HG03095 (cell line): Measurements from ENCODE around the gene NRCAM.
A peak's percentile ranks its signal among the peaks of the same experiment; 100 is the strongest.

Experiments
- ATAC-seq: cut with Tn5 transposase; IDR thresholded peaks from one replicate; pipeline ENCODE4 v1.9.1; 2021; ENCODE audit warnings: moderate library complexity; ENCODE audit not compliant: unreplicated experiment

The NRCAM gene

DNA sequence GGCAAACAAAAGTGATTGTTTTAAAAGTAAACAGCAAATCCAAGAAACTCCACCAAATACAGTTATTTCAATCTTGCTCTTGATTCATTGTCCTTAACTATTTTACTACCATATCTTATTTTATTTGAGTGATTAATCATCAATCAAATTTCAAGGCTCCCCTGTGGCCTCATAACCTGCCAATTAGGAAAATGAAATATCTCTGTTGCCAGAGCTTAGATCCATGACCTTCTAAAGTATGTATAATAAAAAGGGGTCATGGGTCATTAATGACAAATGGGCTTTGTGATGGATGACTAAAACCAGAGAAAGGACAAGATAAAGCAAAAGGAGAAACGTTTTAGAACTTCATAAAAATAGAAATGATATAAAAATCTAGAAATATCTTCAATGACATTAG, 28.5 kb downstream of the NRCAM start:
- no peak for ATAC-seq

DNA sequence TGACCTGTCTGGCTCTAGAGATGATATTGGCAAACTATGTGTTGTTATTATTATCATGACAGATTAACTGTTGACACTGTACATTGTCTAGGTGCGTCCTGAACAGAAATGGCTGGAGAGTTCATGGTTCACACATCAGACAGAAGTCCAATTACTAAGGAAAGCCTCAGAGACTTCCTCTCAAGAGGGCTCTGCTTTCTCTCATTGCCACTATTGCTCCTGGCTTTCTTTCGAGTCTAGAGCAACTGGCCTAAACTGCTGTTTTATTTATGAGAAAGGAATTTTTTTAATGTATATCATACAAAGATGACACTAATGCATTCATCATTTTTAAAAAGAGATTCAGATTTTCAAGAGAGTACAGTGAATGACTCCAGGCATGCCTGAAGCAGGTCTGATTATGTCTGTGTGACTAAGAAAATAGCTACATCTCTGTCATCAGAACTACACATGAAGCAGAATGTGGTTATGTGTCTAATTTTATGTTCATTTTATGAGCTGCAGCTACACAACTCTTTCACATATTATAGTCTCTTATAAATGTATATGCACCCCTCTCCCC, 30.4 kb downstream of the NRCAM start:
- no peak for ATAC-seq

DNA sequence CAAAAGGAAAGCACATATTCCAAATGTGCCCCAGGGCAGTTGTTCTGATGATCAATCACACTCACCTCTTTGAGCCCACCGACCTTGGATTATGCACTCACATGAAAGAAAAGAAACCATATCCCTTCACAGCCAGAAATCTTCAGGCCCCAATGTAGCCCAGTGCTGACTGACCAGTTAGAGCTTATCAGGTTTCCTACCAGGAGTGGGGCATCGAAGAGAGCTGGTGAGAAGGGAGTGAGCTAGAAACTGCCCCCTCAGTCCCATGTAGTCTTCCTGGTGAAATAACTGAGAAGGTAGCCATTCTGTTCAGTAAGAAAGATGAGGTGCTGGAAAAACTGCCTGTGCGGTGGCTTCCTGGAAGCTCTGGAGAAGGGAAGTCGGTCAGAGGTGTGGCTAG, 32.2 kb downstream of the NRCAM start:
- ATAC-seq = no peak

DNA sequence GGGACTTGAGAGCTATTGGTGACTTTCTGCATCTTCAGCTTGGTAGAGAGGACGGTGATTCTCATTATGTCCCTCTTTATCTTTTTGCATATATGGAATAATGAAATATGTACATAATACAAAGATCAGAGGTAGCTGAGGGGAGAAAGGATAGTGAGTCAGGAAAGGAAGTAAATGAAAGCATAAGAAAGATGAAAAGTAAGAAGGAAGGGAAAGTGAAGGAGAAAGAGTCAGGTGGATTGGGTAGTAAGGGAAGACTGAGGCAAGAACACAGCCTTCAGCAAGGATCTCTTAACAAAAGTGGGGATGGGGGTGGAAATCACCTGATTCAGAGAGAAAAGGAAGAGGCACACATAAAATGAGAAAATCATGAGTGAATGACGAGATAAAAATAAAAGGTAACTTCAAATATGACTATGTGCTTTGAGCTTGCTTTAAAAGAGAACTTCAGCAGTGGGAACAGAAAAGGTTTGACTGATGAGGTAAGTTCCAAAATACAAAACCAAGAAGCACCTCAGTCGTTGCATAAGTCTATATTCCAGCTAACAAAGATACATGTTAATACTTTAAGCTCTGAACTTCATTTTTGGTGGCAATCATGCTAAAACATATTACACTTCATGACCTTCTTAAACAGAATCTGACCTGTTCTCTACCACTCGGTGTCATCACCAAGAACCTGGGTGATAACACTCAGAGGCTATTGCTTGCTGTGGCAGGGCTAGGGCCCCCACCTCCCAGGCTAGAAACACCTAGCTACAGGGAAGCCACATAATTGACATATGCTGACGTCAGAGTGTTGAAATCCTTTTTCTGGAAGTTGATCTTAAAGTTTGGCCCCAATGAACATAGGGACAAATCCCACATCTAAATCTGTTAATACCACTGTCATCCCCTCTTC, 32.9 kb downstream of the NRCAM start:
- no peak for ATAC-seq

DNA sequence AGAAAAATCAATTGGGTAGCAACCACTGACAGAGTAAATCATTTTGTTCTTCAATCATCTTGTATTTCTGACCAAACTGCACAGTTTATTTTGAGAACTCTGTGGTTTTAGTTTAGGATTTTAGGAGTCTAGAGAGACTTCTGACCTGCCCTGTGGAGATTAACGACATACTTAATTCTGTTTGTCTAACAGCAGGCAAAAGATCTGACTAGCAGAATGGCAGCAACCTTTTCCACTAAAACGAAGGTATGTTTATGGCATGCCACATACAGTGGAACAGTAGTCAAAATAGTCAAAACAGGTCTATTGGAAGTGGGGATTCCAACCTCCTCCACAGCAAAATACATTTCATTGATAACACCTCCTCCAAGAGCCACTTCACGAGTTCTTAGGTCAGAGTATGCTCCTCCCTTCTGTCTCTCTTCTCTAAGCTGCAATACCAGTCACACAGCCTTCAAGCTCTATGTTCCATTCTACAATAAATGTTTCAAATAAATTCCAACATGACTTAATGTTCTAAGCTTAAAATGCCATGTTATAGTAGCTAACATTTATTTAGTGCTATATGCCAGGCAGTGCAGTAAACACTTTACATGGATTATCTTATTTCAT, 34.4 kb downstream of the NRCAM start:
- ATAC-seq = no peak

DNA sequence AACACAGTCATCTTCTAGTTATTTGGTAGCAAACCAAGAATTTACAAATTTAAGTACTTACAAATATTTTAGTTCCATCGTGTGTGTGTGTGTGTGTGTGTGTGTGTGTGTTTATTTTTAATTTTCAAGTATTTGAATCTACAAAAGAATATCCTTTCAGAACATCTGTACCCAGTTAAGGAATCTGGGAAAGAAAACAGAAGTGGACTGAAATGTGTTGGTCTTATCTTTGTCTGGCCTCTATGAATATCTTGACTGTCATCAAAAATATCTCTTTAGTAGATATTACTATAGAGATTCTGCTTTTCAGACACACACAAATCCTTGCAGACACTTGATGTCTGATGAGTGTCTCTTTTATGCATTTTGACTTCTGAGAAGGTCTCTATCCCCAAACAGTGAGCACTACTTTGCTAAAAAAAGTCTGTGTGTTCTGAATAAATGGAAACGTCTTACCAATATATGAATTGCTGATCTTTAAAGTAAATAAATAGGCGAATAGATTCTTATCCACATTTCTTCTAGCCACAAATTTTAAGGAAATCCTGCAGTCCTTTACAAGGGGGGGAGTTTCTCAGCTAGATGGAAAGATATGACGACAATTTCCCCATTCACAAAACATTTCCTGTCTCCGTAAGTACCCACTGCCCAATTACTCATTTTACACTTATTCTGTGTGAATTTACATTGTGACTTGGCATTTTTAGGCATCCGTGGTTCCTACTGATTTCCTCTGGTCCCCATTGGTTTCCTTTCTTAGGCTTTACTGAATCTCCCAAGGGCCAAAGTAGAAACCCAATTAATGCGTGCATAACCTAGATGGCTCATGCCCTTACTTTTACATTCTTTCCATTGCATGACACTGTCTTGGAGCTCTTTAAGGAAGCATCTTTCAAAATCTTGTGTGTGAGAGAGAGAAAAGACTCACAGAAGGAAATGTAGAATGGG, 36.0 kb downstream of the NRCAM start:
- no peak for ATAC-seq

DNA sequence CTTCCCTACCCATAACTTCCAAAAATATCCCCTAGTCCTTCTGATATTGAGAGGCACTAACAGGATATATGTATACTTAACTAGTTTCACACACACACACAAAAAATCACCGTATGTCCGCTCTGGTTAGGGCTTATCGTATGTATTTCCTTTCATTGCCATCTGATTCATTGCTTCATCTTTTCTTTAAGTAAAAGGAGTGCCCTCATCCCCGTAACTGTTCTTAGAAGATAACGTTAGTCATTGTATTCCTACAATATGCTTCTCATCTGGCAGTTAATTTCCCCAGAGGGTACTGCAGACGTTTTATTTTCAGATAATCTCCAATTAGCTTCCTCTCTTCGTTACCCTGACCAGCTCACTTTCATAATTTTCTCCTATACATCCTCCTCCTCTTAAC, 37.3 kb downstream of the NRCAM start:
- no peak for ATAC-seq

DNA sequence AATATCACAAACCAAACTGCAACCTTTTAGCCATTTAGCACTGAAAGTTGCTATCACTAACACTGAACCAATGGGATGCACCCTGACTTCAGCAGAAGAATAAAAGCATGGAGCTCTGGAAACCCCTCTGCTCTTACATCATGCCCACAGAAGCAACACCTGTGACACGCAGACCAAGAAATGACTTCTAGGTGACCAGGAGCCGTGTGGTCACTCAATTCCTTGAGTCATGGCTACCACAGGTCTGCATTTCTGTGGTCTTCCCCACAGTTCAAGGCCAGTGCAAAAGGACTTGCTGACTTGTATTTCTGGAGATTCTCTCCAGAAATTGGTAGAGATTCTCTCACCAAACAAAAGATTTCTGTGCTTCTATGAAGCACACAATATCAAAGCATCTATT, 38.3 kb downstream of the NRCAM start:
- ATAC-seq = no peak

DNA sequence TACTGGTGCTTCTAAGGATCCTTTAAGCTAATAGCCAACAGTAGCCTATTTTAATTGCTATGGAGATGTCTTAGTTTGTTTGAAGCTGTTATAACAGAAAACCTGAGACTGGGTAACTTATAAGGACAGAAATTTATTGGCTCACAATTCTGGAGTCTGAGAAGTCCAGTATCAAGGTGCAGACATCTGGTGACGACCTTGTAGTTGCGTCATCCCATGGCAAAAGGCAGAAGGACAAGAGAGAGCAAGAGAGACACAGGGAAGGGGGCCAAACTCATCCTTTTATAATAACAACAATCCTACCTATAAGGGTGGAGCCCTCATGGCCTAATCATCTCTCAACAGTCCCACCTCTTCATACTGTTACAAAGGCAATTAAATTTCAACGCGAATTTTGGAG, 39.1 kb downstream of the NRCAM start:
- no peak for ATAC-seq

DNA sequence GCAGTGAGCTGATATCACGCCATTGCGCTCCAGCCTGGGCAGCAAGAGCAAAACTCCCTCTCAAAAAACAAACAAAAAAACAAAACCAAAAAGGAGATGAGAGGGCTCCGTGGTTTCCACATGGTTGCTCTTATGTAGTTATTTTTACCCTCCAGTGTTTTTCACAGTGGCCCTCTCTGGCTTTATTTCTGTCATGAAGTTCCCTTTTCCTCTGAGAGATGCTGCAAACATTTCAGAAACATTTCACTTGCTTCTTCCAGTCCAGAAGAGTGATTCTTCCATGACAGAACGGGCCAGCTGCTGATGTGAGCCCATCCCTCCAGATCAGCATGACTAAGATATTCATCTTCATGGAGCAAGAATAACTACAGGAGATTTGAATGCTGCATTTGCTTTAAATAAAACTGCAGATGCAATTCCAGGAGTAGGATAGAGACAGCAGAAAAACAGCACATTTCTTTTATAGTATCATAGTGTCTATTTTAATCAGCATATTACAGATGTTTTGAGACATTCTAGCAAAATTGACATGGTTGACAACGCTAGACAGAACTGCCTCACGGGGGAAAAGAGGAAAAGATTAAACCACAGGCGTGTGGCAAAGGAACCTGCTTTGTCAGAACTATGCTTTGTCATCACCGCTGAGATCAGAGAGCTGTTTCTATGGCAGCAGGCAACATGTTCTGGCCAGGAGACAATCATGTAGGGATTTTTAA, 40.3 kb downstream of the NRCAM start:
- peak; percentile 89 for ATAC-seq

DNA sequence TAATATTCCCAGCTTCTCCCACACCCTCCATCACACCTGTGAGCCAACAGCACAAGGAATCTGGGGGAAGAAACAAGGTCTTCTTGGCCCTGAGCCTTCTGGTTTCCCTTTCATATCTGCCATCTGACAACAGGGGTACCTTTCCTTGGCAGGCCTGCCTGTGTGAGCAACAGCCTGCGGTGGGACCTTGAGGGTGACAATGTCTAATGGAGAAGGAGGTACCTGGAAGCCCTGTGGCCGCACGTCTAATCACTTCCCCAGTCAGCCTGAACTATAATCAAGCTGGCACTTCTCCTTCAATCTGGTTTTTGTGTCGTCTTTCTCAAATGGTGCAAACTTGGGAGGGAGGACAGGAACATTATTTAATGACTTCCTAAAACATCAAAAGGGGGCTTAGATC, 41.2 kb downstream of the NRCAM start:
- ATAC-seq = no peak

DNA sequence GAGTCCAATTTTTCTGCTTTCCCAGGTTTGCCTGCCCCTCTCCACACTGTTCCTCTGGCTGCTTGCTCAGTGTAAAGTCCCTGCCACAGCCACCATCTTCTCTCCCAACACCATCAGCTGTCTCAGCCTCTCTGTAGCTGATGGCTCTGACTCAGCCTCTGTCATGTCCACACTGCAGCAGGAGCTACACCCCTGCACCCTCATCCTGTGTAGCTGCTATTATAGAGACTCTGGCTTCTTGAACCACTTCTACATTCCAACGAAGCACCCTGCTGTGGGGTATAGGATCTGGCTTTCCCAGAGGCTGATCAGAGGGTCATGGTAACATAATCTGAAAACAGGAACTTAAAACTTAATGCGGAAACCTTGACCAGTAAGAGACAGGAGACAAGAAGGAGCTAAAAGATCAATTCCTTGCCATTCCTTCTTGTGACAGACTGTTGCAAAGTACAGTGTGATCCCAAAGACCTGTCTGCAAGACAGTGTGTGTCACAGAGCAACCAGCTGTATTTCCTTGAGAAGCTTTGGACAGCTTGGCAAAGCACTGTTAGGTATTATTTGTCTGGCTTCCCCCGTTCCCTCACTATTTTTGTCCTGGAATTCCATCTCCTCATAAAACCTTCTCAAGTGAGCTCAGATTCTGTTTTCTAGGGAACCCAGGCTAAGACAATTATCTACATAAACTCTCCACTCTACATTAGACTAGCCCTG, 42.3 kb downstream of the NRCAM start:
- no peak for ATAC-seq

DNA sequence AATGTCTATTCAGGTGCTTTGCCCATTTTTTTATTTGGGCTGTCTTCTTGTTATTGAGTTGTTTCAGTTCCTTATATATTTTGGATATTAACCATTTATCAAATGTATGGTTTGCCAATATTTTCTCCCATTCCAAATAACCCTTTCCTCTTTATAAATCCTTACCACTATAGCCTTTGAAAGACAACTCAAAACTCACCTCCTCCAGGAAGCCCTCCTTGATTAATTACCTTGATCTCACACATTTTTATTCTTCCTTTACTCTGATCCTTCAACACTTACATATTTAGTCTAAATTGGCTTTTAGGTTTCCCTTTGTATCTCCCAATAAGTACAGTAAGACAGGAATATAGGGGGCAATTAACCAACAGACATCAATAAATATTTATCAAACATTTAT, 42.9 kb downstream of the NRCAM start:
- ATAC-seq = no peak

DNA sequence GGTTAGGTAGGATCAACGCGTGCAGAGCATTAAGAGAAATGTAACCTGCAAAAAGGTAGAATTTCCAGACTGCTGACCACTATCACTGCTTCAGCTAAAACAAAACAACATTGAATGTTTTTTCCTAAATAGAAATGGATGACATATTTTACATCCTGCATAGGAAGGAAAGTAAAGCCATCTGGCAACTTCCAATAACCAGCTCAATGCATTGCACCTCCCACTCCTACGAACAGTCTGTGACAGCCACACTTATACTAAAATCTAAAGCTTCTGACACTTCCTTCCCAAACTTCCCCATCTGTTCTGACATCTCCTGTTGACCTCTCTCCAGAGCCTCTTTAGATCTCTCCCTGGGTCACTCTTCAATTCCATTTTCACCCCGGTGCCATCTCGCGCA, 47.1 kb downstream of the NRCAM start:
- no peak for ATAC-seq

DNA sequence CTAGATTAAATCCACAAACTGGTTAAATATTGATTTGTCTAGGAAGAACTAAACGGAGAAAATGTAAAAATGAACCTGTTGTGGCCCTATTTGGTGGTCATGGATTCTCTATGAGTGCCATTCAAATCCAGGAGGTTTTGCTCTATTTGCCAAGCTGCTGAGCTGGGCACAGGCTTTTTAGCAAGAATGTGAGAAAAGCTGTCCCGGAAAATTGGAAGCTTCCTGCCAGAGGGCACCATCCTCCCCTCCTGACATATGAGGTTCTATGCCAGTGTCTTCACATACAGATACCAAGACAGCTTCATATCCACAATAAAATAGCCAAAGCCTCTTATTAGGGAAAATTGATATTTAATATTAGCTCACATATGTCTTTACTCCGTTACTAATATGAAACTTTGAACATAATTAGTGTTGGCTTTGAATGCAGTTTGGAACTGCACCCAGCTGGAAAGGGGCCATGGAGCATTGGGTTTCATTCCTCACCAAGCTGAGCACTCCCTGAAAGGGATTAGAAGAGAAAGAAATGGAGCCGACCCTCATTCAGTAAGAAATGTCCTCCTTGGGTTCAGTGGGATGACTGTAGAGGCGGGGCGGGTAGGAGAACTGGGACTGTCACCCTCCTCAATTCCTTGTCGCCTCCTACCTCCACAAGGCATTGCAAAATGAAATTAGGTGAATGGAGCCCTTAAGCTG, 47.8 kb downstream of the NRCAM start:
- no peak for ATAC-seq

DNA sequence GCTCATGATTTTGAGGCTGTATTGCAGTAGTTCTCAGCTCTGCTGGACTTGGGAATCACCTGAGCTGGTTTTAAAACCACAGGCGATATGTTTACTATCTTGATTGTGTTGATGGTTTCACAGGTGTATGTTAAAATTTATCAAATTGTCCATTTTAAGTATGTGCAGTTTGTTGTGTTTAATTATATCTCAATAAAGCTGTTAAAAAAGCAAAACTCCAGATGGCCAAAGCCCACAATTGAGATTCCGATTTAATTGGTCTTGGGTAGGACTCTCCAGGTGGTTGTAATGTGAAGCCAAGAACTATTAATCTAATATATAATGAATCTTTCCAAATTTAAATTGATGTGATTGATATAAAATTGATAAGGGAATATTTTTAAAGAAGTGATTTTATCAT, 48.6 kb downstream of the NRCAM start:
- ATAC-seq = no peak

DNA sequence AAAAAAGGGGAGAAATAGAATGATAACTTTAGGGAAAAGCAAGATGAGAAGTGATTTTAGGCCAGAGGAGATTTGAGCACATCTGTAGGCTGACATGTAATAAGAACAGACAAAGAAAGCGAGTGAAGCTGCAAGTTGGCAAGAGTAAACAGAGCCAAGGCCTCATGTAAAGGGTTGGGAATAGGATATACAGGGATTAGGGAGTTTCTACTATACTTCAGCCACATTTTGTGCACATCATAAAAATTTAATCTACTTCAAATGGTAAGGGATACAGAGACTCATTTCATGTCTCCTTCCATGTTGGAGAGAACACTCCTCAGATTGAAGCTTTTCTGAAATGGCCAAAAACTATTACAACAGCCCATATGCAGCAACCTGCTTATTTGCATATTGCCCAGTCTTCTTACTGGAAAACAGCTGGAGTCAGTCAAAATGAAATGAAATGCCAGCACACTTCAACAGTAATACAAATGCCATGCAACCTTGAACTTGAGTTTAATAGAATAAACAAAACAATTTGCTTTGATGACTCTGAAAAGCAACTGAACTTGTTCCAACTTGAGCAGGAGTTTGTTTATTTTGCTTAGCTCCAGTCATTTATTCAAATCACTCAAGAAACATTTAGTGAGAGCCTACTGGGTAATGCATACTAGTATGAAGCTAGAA, 49.9 kb downstream of the NRCAM start:
- ATAC-seq = no peak

DNA sequence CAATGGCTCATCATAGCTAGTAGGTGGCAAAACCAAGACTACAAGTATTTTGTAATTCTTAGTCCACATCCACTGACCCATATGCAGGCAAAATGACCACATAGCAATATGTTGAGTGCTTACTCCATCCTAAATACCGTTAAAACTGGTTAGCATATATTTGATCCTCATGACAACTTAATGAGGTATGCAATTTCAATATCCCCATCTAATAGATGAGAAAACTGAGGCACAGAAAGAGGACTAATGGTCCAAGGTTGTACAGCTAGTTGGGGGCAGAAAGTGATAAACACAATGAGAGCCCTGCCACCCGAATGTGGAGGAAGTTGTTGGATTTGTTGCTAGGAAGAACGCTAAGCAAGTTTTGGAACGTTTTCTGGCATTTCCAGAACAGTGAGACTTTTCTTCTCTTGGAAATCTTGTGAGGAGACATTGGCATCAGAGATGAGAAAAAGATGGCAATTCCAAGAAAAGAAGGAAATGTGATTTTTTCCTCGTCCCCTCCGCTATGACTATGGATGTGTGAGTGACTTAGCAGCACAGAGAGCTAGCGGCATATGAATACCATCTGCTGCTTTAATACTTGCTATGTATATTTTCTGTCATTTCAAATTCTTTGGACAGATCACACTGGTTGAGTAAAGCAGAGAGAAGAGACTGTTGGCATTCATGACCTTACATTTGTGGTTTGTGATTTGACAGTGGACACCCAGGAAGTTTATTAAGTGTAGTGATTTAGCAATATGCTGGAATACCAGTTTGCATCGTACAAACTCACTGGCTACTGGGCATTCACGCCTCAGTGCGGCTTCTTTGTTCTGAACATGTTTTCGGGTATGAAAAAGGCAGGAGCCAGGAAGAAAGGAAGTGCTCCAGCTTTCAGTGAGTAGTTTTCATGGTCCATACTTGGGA, 51.5 kb downstream of the NRCAM start:
- no peak for ATAC-seq
